AG10803 (cell line): ENCODE data around the gene CREB3L4.
A peak's percentile ranks its signal among the peaks of the same experiment; 100 is the strongest.

Source experiments
- DNase-seq: peaks from one replicate; pipeline ENCODE4 v3.0.0; 2010; ENCODE audit warnings: low read depth
- H3K4me3 ChIP-seq: 2 replicates; pipeline ENCODE4 v1.5.1; 2011; ENCODE audit warnings: mild to moderate bottlenecking, low read length, control low read depth
- TF ChIP-seq, protein P1 (sequence below): conservative IDR thresholded peaks from 2 replicates; pipeline ENCODE4 v1.5.1; 2011; ENCODE audit warnings: mild to moderate bottlenecking, low read length, control low read depth, inconsistent platforms

Gene CREB3L4

DNA sequence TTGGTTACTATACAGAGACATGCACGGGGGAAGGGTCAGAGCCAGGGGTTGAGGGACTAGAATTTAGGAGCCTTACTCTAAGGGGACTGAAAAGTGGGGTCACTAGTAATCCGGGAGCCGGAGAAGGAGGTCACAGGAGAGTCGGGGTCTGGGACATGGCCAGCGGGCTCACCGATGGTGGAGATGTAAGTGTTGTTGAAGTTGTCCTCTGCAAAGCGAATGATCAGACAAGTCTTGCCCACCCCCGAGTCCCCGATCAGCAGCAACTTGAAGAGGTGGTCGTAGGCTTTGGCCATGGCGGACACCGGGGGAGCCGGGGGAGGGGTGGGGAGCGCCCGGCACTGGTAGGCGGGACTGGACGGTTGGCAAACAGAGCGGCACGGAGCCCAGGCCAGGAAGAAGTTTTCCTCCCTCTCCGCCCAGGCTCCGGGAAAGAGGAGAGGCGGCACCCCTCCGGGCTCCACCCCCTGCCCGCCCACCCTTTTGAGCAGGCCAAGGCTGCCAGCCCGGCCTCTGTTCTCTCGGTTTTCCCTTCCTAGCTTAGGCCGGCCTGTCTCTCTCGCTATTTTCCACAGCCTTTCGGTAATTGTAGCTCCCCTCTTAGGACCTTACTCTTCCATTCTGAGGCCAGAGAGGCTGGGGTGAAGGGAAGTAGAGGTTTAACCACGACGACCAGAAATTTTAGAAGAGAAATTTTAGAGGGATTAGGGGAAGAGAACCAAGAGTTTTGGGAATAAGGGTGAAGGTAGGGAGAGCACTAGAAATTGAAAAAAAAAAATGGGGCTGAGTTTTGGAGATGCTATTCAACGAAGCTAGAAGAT is 18.4 kb downstream of the CREB3L4 start, which contains the start of gene RAB13:
TSS of gene RAB13 (minus strand) at position 399 of the 821 bp plus-strand sequence. CDS start at position 296, 103 bp downstream.
- TF ChIP-seq, protein P1, sequence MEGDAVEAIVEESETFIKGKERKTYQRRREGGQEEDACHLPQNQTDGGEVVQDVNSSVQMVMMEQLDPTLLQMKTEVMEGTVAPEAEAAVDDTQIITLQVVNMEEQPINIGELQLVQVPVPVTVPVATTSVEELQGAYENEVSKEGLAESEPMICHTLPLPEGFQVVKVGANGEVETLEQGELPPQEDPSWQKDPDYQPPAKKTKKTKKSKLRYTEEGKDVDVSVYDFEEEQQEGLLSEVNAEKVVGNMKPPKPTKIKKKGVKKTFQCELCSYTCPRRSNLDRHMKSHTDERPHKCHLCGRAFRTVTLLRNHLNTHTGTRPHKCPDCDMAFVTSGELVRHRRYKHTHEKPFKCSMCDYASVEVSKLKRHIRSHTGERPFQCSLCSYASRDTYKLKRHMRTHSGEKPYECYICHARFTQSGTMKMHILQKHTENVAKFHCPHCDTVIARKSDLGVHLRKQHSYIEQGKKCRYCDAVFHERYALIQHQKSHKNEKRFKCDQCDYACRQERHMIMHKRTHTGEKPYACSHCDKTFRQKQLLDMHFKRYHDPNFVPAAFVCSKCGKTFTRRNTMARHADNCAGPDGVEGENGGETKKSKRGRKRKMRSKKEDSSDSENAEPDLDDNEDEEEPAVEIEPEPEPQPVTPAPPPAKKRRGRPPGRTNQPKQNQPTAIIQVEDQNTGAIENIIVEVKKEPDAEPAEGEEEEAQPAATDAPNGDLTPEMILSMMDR: no peak
- DNase-seq: peak; percentile 85
- H3K4me3 ChIP-seq: peak within 1 kb of the TSS; percentile 94

DNA sequence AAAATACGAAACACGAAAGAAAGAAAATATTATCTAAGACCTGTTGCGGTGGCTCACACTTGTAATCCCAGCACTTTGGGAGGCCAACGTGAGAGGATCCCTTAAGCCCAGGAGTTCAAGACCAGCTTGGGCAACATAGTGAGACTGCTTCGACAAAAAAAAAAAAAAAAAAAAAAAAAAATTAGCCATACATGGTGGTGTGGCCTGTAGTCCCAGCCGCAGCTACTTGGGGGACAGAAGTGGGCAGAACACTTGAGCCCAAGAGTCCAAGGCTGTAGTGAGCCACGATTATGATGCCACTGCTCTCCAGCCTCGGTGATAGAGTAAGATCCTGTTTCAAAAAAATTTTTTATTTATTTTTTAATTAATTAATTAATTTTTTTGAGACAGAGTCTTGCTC is 19.9 kb downstream of the CREB3L4 start:
- no peak overlapping the region for H3K4me3 ChIP-seq
- TF ChIP-seq, protein P1: no peak
- no peak for DNase-seq

DNA sequence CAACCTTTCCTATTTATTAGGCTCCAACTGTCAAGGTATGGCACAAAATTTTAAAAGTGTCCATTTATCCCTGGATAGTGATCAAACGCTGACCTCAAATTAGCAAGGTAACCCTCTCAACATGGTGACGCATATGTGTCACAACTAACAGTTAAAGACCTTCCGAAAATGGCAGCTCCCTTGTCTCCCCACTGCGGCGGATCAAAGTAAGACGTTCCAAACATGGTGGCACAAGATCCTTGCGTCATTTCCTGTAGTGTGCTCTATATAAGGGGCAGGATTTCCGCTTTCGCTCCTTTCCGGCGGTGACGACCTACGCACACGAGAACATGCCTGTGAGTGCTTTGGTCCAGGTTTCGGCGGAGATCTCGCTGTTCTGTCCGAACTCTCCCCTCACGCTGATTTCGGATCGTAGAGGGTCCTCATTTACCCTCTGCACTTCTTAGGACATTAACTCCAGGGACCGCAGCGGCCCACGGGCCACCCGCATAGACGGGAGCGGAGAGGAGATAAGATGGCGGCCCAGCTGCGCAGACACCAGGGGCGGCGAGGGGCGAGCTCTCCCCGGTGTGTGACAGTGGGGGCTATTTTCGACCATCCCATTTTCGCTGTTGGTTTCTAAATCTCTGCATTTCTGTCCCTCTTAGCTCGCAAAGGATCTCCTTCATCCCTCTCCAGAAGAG is 22.9 kb downstream of the CREB3L4 start, which contains the start of gene RPS27:
TSS of gene RPS27 (plus strand) at position 295 of the 683 bp plus-strand sequence. CDS start at position 330, 35 bp downstream.
- peak within 1 kb of the TSS; percentile 98 for H3K4me3 ChIP-seq
- peak; percentile 99 for DNase-seq
- TF ChIP-seq, protein P1: no peak

DNA sequence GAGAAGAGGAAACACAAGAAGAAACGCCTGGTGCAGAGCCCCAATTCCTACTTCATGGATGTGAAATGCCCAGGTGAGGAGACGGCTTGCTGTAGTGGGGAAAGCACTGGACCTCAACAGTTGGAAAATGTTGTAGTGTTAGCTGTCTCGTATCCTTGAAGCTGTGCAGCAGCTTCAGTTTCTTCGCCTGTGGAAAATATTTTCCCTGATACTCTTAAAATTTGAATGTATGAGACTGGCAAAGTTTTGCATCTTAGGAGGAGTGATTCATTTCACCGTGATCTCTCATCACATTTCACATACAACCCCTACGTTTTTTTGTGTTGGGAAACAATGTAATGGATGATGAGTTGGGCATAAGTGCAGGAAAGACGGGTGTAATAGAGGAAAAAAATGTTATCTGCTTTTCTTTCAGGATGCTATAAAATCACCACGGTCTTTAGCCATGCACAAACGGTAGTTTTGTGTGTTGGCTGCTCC is 23.5 kb downstream of the CREB3L4 start:
- DNase-seq: no peak
- peak overlapping the region; percentile 98 for H3K4me3 ChIP-seq
- TF ChIP-seq, protein P1: no peak

DNA sequence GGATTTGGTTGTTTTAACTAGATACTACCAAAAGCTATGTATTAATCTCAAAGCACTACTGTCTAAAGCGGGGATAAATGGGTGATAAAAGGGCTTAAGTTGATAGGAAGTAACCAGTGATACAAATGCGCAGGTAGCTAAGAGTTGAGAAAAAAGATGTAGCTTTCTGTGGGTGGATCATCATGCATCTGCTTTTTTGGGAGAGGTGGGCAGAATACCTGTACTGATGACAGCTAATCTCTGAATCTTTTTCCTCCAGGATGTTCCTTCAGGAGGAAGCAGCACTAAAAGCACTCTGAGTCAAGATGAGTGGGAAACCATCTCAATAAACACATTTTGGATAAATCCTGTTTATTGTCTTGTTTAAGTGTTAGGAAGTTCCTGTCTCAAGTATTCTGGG is 24.1 kb downstream of the CREB3L4 start:
- DNase-seq: no peak
- TF ChIP-seq, protein P1: no peak
- peak overlapping the region; percentile 98 for H3K4me3 ChIP-seq

DNA sequence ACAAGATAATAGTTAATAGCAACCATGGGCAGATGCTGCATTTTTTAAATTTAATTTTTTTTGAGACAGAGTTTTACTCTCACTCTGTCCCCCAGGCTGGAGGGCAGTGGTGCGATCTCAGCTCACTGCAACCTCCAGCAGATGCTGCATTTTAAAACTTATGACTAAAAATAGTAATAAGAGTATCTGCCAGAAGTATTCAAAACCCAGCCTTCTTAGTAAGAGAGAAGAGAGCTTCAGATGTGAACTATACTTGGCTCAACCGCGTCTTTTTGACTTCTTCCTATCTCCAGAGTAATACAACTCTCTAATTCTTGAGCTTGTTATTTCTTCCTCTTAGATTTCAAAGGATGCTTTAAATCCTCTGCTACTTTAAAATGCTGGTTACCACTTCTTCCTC is 27.5 kb downstream of the CREB3L4 start:
- TF ChIP-seq, protein P1: no peak
- DNase-seq: no peak
- H3K4me3 ChIP-seq: no peak overlapping the region
